Posterior cingulate gyrus (tissue), 11 donors: Measurements from ENCODE around the gene MIDN.
A peak's percentile ranks its signal among the peaks of the same experiment; 100 is the strongest.
"Not testable (repeated sequence)": the region's sequence is repeated elsewhere in the genome, so short reads cannot be mapped to it uniquely, and the experiment has no call there.

ENCODE experiments used
- DNase-seq, 10 donors: peaks; one replicate each; pipeline versions ENCODE4 v3.0.0 to v3.0.0-alpha.2; 2020 to 2021; ENCODE audit warnings: mixed read lengths in 3 of 10
- intact Hi-C: fragments of 100-400 bp; cut with DNase I; formaldehyde crosslinking; loops from one replicate; pipeline ENCODE4 v1.15.1; 2023

The MIDN gene

GRCh38 chr19:1300744-1301490, 52.5 kb downstream of the MIDN start:
- DNase-seq, result no peak
- intact Hi-C loops, result no loop called here

GRCh38 chr19:1302533-1303239, 54.3 kb downstream of the MIDN start:
- intact Hi-C loops, result no loop called here

GRCh38 chr19:1304197-1304924, 56.0 kb downstream of the MIDN start:
- no peak for DNase-seq
- intact Hi-C loops, result no loop called here

More at GRCh38 chr19:1302533-1303239, 54.3 kb downstream of the MIDN start:
- DNase-seq, result peak; percentile 55 to 96 (median 74)

- intact Hi-C loops, result not testable (repeated sequence)
These were observed 57.0 kb downstream of the MIDN start for GRCh38 chr19:1305354-1305753.

GRCh38 chr19:1307320-1307719, 58.9 kb downstream of the MIDN start:
- DNase-seq, result no peak
- intact Hi-C loops, result no loop called here

More at GRCh38 chr19:1305354-1305753, 57.0 kb downstream of the MIDN start:
- not testable (repeated sequence) for DNase-seq

GRCh38 chr19:1307755-1308303, 59.4 kb downstream of the MIDN start:
- intact Hi-C loops, result no loop called here

GRCh38 chr19:1308718-1309117, 60.3 kb downstream of the MIDN start:
- intact Hi-C loops, result no loop called here
- DNase-seq, result no peak

More at GRCh38 chr19:1307755-1308303, 59.4 kb downstream of the MIDN start:
- DNase-seq, result no peak
